Measurements from ENCODE around the gene ATG10. TPM values are rescaled to one million over a fixed set of nuclear protein-coding genes. Genes with fewer than 3 reads are reported as not detected.

The ATG10 gene
- total and polyA plus RNA-seq, 11 donors, result 2.7 to 10.7 (median 5.7) TPM

DNA sequence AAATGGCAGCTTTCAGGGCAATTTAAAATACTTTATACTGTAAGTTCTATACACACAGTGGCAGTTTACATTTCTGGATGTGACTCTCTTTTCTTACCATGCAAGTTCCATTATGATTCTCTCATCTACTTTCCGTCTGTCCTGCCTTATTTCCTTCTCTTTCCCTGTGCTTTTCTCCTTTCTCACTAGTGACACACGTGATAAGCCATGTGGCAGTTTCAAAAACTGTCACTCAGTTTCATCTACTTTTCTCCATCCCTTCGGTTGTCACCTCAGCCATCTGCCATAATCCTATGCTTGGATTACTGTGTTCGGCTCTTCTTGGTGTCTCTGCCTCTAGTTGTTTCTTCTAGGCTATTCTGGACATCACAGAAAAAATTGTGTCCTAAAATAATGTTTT is 46.8 kb upstream of the ATG10 start:
- Histone ChIP-seq H3K9me3 (peaks cover 0 to 9% (median 0%) of the 10 kb centered on the region in 12 donors), H3K4me1 (peaks cover 0 to 8% (median 0%) of the 10 kb centered on the region in 12 donors), H3K27ac (no peak overlapping the region), H3K36me3 (no peaks in the 10 kb centered on the region), H3K27me3 (no peaks in the 10 kb centered on the region), H3K4me3 (no peak overlapping the region)
- WGBS, 4 donors, result 78 to 84% (median 81%) methylated on average over 4 of the region's 4 CpGs
- no peak for DNase-seq
- no peak for ATAC-seq
- intact Hi-C loops (cut with DNase I), result loop anchor here in 1 of 10 donors (10.0 kb wide), 1 partner anchor 200 kb away; no protein-coding TSS in a partner anchor
- no peak for TF ChIP-seq CTCF (IDR thresholded peaks at IDR 0.05)

DNA sequence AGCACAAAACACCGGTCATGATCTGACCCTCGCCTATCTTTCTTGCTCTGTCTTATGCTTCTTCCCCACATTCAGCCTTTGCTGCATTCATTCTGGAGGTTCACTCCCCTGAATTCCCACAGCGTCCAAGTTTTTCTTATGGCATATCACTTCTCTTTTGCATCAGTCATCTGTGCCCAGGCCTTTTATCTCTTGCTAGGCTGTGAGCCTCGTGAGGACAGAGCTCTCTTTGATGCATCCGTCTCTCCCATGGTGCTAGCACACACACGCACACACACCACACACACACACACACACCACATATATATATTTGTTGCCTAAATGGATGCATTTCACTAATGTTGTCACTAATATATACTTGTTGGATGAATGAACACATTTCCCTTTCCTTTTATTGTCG is 45.8 kb upstream of the ATG10 start:
- Histone ChIP-seq H3K4me3 (no peak overlapping the region), H3K27me3 (no peaks in the 10 kb centered on the region), H3K4me1 (peaks cover 0 to 8% (median 0%) of the 10 kb centered on the region in 12 donors), H3K36me3 (no peaks in the 10 kb centered on the region), H3K9me3 (peaks cover 0 to 6% (median 0%) of the 10 kb centered on the region in 12 donors), H3K27ac (no peak overlapping the region)
- 61 to 68% (median 65%) methylated on average over 7 of the region's 7 CpGs for WGBS, 4 donors
- no peak for ATAC-seq
- no peak for DNase-seq
- TF ChIP-seq CTCF (IDR thresholded peaks at IDR 0.05) (no peak), POLR2A (IDR thresholded peaks at IDR 0.05) (no peak)
- intact Hi-C loops (cut with DNase I), result loop anchor here in 1 of 10 donors (10.0 kb wide), 1 partner anchor 199 kb away; no protein-coding TSS in a partner anchor

DNA sequence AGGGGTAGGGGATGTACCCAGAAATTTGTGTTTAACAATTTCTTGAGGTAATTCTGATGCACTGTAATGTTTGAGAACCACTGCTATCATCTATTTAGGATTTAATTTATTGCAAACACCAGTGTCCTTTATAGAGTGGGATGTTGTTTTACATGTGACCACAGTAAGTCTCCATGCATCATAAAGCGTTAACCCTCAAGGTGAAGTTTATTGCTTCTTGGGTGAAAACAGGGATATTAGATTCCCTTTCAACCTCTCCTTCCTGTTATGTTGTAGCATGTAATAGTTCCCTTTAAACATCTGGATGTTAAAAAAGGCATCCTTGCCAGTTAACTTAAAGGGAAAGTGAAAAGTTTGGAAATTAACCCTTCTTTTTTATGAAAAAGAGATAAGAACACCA is 35.8 kb upstream of the ATG10 start:
- TF ChIP-seq CTCF (IDR thresholded peaks at IDR 0.05) (no peak), POLR2A (IDR thresholded peaks at IDR 0.05) (no peak)
- DNase-seq, result no peak

DNA sequence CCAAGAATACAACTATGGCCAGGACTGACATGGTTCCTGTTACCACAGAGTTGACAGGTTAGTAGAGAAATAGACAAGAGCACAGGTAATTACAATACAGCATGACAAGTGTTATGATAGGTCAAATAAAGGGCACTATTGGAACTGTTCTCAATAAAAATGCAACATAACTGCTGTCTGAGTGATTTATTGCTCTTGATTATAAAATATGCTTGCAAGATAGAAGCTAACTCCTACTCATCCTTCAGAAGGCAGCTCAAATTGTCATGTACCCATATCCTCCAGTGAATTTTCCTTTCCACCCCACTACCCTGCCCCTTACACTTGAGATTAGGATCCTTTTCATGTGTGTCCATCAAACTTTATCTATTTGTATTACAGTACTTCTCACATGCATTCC is 35.1 kb upstream of the ATG10 start:
- no peak for TF ChIP-seq POLR2A (IDR thresholded peaks at IDR 0.05)
- no peak for TF ChIP-seq CTCF (IDR thresholded peaks at IDR 0.05)
- Histone ChIP-seq H3K9me3 (peaks cover 0 to 17% (median 0%) of the 10 kb centered on the region in 12 donors), H3K27ac (no peak overlapping the region), H3K4me1 (no peaks in the 10 kb centered on the region), H3K36me3 (no peaks in the 10 kb centered on the region), H3K27me3 (no peaks in the 10 kb centered on the region), H3K4me3 (no peak overlapping the region)
- intact Hi-C loops (cut with DNase I), result no loop called here
- no peak for DNase-seq
- ATAC-seq, result no peak

More for the DNA sequence above, 35.8 kb upstream of the ATG10 start:
- no peaks in the 10 kb centered on the region for H3K36me3 ChIP-seq
- no peak overlapping the region for H3K4me3 ChIP-seq
- peaks cover 0 to 10% (median 0%) of the 10 kb centered on the region in 12 donors for H3K9me3 ChIP-seq
- 67 to 86% (median 82%) methylated on average over 1 of the region's 1 CpG for WGBS, 4 donors
- intact Hi-C loops (cut with DNase I), result no loop called here
- no peaks in the 10 kb centered on the region for H3K27me3 ChIP-seq
- no peak overlapping the region for H3K27ac ChIP-seq
- no peaks in the 10 kb centered on the region for H3K4me1 ChIP-seq
- ATAC-seq, result no peak

Data from heart left ventricle (tissue), 16 donors.